ENCODE results near the gene NCF2. TPM values are rescaled to one million over a fixed set of nuclear protein-coding genes. Genes with fewer than 3 reads are reported as not detected.

NCF2 gene
- total RNA-seq, 4 donors from 2014 or later: 0.39 to 5.0 (median 3.4) TPM

DNA sequence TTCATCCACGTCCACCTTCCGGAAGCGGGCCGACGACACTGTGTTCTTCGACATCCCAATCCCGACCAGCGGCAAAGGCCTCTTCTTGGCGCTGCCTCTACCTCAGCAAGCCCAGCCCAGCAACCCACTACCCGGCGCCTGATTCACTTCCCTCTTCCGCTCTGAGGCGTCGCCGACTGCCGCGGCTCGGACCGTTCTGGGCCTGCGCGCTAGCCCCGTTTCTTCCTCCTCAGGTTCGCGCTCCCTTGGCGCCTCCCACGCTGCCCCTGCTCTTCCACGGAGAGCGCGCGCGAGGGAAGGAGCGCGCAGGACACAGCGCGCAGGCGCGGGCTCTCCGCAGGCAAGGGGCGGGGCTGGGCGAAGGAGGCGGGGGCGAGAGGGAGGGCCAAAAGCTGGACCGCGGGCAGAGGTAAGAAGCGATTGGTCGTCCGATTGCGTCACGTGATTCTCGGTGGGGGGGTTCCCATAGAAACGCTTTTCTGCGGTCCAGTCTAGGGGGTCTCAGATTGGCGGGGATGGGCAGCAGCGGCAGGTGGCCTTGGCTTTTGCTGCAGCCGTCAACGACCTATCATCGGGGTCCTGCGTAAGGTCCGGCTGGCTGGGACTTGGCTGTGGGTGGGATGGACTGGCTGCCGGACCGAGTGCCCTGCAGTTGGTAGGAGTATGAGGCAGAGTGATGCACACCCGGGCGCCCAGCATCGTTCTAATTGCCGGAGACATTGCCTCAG is 45.5 kb upstream of the NCF2 start, which contains the start of gene ARPC5:
Gene ARPC5, minus strand, starts transcription at position 178 of the 728 bp plus-strand sequence. Its CDS starts 124 bp downstream, at position 54.
- Histone ChIP-seq H3K4me1 (peaks cover 29 to 35% of the 10 kb centered on the region in 2 donors), H3K9me3 (no peaks in the 10 kb centered on the region), H3K4me3 (peak within 1 kb of the TSS; percentile 79 to 92 (median 88)), H3K36me3 (no peaks in the 10 kb centered on the region), H3K27me3 (no peaks in the 10 kb centered on the region), H3K27ac (peak within 1 kb of the TSS; percentile 82 to 89 (median 84))
- ATAC-seq (peak; percentile 90 to 97), DNase-seq (peak; percentile 90)
- intact Hi-C loops (cut with DNase I; ENCODE audit: low total_unique reads): loop anchor here (1.0 to 10.0 kb wide), 3 partner anchors 163 to 1522 kb away; partner anchors contain the start of genes RGS16, SMG7, SWT1 and TRMT1L
- in situ Hi-C loops (cut with MboI; ENCODE audit: low sequenced_read_pairs in 4 of 4): loop anchor here in 1 of 4 donors (10.0 to 25.0 kb wide), 2 partner anchors 161 to 348 kb away; partner anchors contain the start of gene SMG7
- peak; percentile 76 to 81 for TF ChIP-seq POLR2A (IDR thresholded peaks at IDR 0.05)
- TF ChIP-seq, protein P1, sequence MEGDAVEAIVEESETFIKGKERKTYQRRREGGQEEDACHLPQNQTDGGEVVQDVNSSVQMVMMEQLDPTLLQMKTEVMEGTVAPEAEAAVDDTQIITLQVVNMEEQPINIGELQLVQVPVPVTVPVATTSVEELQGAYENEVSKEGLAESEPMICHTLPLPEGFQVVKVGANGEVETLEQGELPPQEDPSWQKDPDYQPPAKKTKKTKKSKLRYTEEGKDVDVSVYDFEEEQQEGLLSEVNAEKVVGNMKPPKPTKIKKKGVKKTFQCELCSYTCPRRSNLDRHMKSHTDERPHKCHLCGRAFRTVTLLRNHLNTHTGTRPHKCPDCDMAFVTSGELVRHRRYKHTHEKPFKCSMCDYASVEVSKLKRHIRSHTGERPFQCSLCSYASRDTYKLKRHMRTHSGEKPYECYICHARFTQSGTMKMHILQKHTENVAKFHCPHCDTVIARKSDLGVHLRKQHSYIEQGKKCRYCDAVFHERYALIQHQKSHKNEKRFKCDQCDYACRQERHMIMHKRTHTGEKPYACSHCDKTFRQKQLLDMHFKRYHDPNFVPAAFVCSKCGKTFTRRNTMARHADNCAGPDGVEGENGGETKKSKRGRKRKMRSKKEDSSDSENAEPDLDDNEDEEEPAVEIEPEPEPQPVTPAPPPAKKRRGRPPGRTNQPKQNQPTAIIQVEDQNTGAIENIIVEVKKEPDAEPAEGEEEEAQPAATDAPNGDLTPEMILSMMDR (IDR thresholded peaks at IDR 0.05 in 4 of 5, conservative IDR thresholded peaks at IDR 0.05 in 1 of 5): no peak

DNA sequence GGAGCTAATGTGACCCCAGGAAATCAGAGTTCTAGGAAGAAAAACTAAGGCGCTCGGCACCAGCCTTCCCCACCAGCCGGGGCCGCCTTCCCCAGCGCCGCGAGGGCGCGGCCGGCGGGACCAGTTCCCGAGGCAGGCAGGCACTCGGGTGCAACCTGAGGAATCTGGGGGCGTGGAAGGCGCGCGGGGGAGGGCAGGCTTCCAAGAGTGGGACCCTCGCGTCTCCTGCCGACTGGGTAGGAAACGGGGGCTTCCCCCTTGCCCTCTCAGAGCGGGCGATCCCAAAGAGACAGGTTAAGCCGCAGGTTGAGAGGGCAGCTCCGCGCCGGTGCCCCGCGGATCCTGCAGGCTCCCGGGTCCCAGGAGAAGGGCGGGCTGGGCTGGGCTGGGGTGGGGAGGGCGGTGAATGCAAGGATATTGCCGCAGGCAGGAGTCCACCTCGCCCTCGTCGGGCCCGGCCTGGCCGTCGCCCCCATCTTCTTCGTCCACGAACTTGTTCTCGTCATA is 44.9 kb upstream of the NCF2 start:
- Histone ChIP-seq H3K27ac (peak overlapping the region; percentile 82 to 89 (median 84)), H3K36me3 (peaks cover 0 to 5% of the 10 kb centered on the region in 2 donors), H3K27me3 (no peaks in the 10 kb centered on the region), H3K9me3 (no peaks in the 10 kb centered on the region), H3K4me3 (peak overlapping the region; percentile 79 to 92 (median 88)), H3K4me1 (peaks cover 33 to 38% of the 10 kb centered on the region in 2 donors)
- intact Hi-C loops (cut with DNase I; ENCODE audit: low total_unique reads): loop anchor here (1.0 to 10.0 kb wide), 3 partner anchors 163 to 1522 kb away; partner anchors contain the start of genes RGS16, SMG7, SWT1 and TRMT1L
- ATAC-seq (peak; percentile 23 to 30), DNase-seq (peak in 1 of 2 donors; percentile 14)
- in situ Hi-C loops (cut with MboI; ENCODE audit: low sequenced_read_pairs in 4 of 4): loop anchor here in 1 of 4 donors (10.0 to 25.0 kb wide), 2 partner anchors 160 to 348 kb away; partner anchors contain the start of gene SMG7
- TF ChIP-seq POLR2A (IDR thresholded peaks at IDR 0.05): no peak
- TF ChIP-seq, protein P1 (IDR thresholded peaks at IDR 0.05 in 4 of 5, conservative IDR thresholded peaks at IDR 0.05 in 1 of 5): no peak

DNA sequence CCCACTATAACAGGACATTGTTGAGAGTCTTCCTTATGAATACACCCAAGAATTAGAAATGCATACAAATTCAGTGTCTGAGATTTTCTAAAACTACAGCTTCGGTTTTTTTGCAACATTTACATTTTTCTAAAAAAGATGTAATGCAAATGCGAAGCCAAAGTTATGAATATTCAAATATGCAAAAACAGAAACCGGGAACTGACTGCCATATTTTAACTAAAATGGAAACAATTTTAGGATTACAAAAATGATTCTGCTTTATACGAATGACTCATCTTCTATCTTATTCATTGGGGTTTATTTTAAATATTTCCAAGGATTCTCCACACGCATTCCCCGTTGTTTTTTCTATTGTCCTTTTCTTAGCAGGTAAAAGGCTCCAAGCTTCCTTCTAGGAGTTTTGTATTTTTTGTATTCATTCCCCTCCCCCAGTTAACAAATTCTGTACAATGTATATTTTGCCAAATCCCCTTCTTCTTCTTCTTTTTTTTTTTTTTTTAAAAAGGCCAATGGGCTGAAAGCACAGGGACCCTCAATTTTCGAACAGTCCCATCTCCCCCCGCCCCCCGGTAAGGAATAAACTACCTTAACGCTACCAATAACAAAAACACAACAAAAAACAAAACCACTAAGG is 44.3 kb upstream of the NCF2 start:
- peaks cover 0 to 11% of the 10 kb centered on the region in 2 donors for H3K36me3 ChIP-seq
- intact Hi-C loops (cut with DNase I; ENCODE audit: low total_unique reads): loop anchor here (1.0 to 10.0 kb wide), 3 partner anchors 162 to 1523 kb away; partner anchors contain the start of genes RGS16, SMG7, SWT1 and TRMT1L
- TF ChIP-seq, protein P1 (IDR thresholded peaks at IDR 0.05 in 4 of 5, conservative IDR thresholded peaks at IDR 0.05 in 1 of 5): no peak
- TF ChIP-seq POLR2A (IDR thresholded peaks at IDR 0.05): no peak
- peak overlapping the region; percentile 82 to 89 (median 84) for H3K27ac ChIP-seq
- in situ Hi-C loops (cut with MboI; ENCODE audit: low sequenced_read_pairs in 4 of 4): loop anchor here in 2 of 4 donors (5.0 to 25.0 kb wide), 3 partner anchors 160 to 347 kb away; partner anchors contain the start of gene SMG7 (in 2 of the 2)
- no peaks in the 10 kb centered on the region for H3K27me3 ChIP-seq
- peaks cover 33 to 38% of the 10 kb centered on the region in 2 donors for H3K4me1 ChIP-seq
- no peak for DNase-seq
- ATAC-seq: no peak
- peak overlapping the region; percentile 79 to 92 (median 88) for H3K4me3 ChIP-seq
- no peaks in the 10 kb centered on the region for H3K9me3 ChIP-seq

DNA sequence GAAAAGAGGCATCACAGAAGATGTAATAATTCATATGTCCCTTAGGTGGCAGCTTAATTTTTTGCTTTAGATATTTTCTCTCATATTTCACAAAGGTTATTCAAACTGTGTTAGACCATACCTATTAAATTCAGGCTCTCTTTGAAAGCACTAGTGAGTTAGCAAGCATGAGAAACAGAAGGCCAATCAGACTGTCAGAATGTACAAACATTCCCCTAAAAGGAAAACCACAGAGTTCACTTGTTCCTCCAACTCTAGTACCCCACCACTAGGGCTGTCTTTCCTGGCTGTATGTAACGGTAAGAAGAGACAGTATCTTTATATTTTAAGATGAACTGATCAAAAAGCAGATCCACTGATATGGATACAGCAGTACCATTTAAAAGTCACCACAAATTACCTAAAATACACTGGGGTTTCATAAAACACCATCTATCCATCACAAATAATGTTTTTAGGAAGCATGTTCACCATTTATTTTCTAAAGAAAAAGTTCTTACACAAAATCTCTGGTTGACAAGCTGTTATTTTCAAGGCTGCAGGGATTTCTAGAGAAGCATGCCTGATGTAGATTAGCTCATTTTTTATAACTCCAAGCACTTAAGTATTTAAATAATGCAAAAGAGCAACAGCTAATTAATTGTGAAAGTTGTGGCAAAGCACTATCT is 43.6 kb upstream of the NCF2 start:
- no peaks in the 10 kb centered on the region for H3K9me3 ChIP-seq
- in situ Hi-C loops (cut with MboI; ENCODE audit: low sequenced_read_pairs in 4 of 4): loop anchor here in 2 of 4 donors (5.0 to 25.0 kb wide), 3 partner anchors 159 to 347 kb away; partner anchors contain the start of gene SMG7 (in 2 of the 2)
- peaks cover 33 to 38% of the 10 kb centered on the region in 2 donors for H3K4me1 ChIP-seq
- ATAC-seq (no peak), DNase-seq (no peak)
- no peaks in the 10 kb centered on the region for H3K27me3 ChIP-seq
- H3K27ac ChIP-seq: peak overlapping the region; percentile 60 to 89 (median 83)
- peaks cover 0 to 18% of the 10 kb centered on the region in 2 donors for H3K36me3 ChIP-seq
- H3K4me3 ChIP-seq: peak overlapping the region; percentile 79 to 92 (median 88)
- intact Hi-C loops (cut with DNase I; ENCODE audit: low total_unique reads): loop anchor here (10.0 kb wide), 1 partner anchor 1029 kb away; the partner anchor contains the start of gene RGS16
- peak in 1 of 2 donors; percentile 33 for TF ChIP-seq POLR2A (IDR thresholded peaks at IDR 0.05)
- TF ChIP-seq, protein P1 (IDR thresholded peaks at IDR 0.05 in 4 of 5, conservative IDR thresholded peaks at IDR 0.05 in 1 of 5): peak in 4 of 5 experiments; percentile 35 to 53 (median 42)
